Natural killer cell (primary cell): Measurements from ENCODE around the gene SP4. TPM values are rescaled to one million over a fixed set of nuclear protein-coding genes. Genes with fewer than 3 reads are reported as not detected.

ENCODE experiments used
- ATAC-seq, 3 donors: fragments of 150-1000 bp in 2 of 3; fragments of 200-7000 bp in 1 of 3; cut with Tn5 transposase; 1 replicate in 1 of 3; 2 replicates in 2 of 3; pipeline ENCODE4 v1.10.0; 2021; ENCODE audit warnings: mild to moderate bottlenecking in 2 of 3, moderate library complexity in 2 of 3
- DNase-seq, 2 donors: peaks; one replicate each; pipeline versions ENCODE4 v3.0.0 to v3.0.0-alpha.2; 2013 to 2021; ENCODE audit warnings: mixed read lengths in 1 of 2
- H3K27ac ChIP-seq: one replicate; pipeline ENCODE4 v1.5.1; 2013; ENCODE audit warnings: mild to moderate bottlenecking, low read length
- H3K27me3 ChIP-seq: one replicate; pipeline ENCODE4 v1.6.1; 2013; ENCODE audit warnings: low read length; ENCODE audit not compliant: control insufficient read depth, insufficient read depth
- H3K36me3 ChIP-seq: one replicate; pipeline ENCODE4 v1.6.1; 2013; ENCODE audit warnings: low read length; ENCODE audit not compliant: control insufficient read depth, insufficient read depth
- H3K4me1 ChIP-seq: one replicate; pipeline ENCODE4 v1.6.1; 2013; ENCODE audit warnings: low read length; ENCODE audit not compliant: control insufficient read depth, insufficient read depth
- H3K4me3 ChIP-seq: one replicate; pipeline ENCODE4 v1.5.1; 2013; ENCODE audit warnings: low read length
- H3K9me3 ChIP-seq: one replicate; pipeline ENCODE4 v1.6.1; 2013; ENCODE audit warnings: low read length; ENCODE audit not compliant: control insufficient read depth, insufficient read depth
- H3K27ac Mint-ChIP-seq, 2 donors: one replicate each; pipeline ENCODE4 v1.8.0; 2022; ENCODE audit warnings: mild to moderate bottlenecking in 2 of 2, mixed read lengths in 2 of 2, moderate library complexity in 1 of 2
- H3K27me3 Mint-ChIP-seq, 2 donors: one replicate each; pipeline ENCODE4 v1.8.0; 2022; ENCODE audit warnings: low read depth in 2 of 2, mixed read lengths in 2 of 2
- H3K36me3 Mint-ChIP-seq: one replicate; pipeline ENCODE4 v1.8.0; 2022; ENCODE audit warnings: mixed read lengths
- H3K4me1 Mint-ChIP-seq, 2 donors: one replicate each; pipeline ENCODE4 v1.8.0; 2022; ENCODE audit warnings: mixed read lengths in 2 of 2
- H3K4me3 Mint-ChIP-seq: one replicate; pipeline ENCODE4 v1.8.0; 2022; ENCODE audit warnings: mild to moderate bottlenecking, moderate library complexity, mixed read lengths
- H3K9me3 Mint-ChIP-seq, 2 donors: one replicate each; pipeline ENCODE4 v1.8.0; 2022; ENCODE audit warnings: mixed read lengths in 2 of 2
- WGBS: methylation state at CpG from one replicate; pipeline ENCODE4 v1.1.7; 2013; ENCODE audit warnings: missing lambda C conversion rate; ENCODE audit not compliant: insufficient coverage; 5-methylcytosine and 5-hydroxymethylcytosine counted together
- intact Hi-C: fragments of 100-400 bp; cut with micrococcal nuclease; formaldehyde crosslinking; loops from one replicate; pipeline ENCODE4 v1.14.2; 2022
- total RNA-seq, 4 donors: library from RNA; stranded (reverse); fragments of 120-200 nt in 1 of 4; gene quantifications; one replicate each; pipeline versions ENCODE4 v1.2.3 to v1.2.4, GENCODE V29; 2013 to 2022
- TF ChIP-seq, protein P1 (sequence below): fragments of 200-600 bp; IDR thresholded peaks from one replicate; pipeline ENCODE4 v1.8.0; 2022; ENCODE audit warnings: antibody characterized with exemption

The SP4 gene
- total RNA-seq, 3 donors from 2014 or later (not counting 1 experiment from before 2014, with no cell fraction given) = 38.8 to 49.6 (median 44.5) TPM

DNA sequence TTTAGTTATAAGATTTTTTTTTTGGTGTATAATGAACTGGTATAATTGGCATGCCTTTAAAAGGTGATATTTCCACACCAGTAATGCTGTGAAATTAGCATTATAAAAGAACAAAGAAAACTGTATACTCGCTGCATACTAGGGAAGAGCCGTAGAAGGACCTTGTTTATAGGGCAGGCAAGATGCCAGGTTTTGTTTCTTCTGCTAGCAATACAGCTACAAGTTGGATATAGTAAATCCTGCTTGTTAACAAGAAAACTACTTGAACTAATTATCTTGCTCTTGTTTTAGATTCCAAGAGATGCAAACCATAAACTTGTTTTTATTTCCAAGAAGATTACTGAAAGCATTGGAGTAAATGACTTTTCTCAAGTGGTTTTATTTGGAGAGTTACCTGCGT is 116.8 kb downstream of the SP4 start:
- Mint-ChIP-seq H3K9me3 (no peaks in the 10 kb centered on the region), H3K4me3 (no peak overlapping the region), H3K36me3 (no peaks in the 10 kb centered on the region), H3K27me3 (peaks cover 45 to 63% of the 10 kb centered on the region in 2 donors), H3K4me1 (peaks cover 6 to 12% of the 10 kb centered on the region in 2 donors), H3K27ac (no peak overlapping the region)
- no peak overlapping the region for H3K4me3 ChIP-seq
- intact Hi-C loops = no loop called here
- no peaks in the 10 kb centered on the region for H3K9me3 ChIP-seq
- WGBS = 84% methylated on average over 2 of the region's 3 CpGs
- no peak for DNase-seq
- no peak for ATAC-seq
- H3K4me1 ChIP-seq = peaks cover 13% of the 10 kb centered on the region
- H3K36me3 ChIP-seq = no peaks in the 10 kb centered on the region
- H3K27ac ChIP-seq = no peak overlapping the region
- TF ChIP-seq, protein P1, sequence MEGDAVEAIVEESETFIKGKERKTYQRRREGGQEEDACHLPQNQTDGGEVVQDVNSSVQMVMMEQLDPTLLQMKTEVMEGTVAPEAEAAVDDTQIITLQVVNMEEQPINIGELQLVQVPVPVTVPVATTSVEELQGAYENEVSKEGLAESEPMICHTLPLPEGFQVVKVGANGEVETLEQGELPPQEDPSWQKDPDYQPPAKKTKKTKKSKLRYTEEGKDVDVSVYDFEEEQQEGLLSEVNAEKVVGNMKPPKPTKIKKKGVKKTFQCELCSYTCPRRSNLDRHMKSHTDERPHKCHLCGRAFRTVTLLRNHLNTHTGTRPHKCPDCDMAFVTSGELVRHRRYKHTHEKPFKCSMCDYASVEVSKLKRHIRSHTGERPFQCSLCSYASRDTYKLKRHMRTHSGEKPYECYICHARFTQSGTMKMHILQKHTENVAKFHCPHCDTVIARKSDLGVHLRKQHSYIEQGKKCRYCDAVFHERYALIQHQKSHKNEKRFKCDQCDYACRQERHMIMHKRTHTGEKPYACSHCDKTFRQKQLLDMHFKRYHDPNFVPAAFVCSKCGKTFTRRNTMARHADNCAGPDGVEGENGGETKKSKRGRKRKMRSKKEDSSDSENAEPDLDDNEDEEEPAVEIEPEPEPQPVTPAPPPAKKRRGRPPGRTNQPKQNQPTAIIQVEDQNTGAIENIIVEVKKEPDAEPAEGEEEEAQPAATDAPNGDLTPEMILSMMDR = no peak
- peaks cover 32% of the 10 kb centered on the region for H3K27me3 ChIP-seq

DNA sequence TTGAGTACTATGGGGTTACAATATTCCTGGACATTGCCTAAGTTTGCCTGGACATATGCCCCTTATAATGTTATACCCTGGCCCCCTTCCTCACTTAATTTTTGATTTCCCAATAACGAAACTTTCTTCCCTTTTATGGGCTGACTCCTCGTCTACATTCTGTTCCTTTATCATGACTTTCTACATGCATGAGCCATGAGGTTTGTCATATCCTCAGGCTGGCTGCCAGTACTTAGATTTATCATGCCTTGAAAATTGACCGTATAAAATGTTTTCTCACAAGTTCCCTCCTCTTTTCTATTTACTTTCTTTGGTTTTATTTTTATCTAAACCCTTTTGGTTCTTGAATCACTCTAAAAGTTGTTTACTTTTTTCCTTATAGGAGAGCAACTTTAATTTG is 119.6 kb downstream of the SP4 start:
- no peak for ATAC-seq
- intact Hi-C loops = no loop called here

DNA sequence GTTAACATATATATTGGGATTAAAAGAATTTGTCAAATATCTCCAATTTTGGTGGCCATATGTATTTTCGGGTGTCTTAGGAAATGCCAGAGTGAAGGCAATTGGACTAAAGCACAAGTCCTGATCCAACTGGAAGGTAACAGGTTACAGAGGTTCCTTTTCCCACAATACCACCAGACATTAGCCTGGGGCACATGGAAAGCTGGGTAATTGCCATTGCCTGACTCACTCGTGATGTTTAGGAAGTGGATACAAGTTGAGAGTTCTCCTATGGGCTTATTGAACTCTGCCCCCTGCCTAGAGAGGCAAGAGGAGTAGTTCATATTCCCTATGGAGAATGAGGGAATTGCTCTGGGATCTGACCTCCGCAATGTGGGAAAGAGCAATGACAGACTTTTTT is 120.6 kb downstream of the SP4 start:
- no peaks in the 10 kb centered on the region for H3K9me3 ChIP-seq
- H3K27me3 Mint-ChIP-seq = peaks cover 26 to 36% of the 10 kb centered on the region in 2 donors
- DNase-seq (no peak), ATAC-seq (no peak)
- no peak overlapping the region for H3K27ac ChIP-seq
- H3K36me3 Mint-ChIP-seq = no peaks in the 10 kb centered on the region
- H3K9me3 Mint-ChIP-seq = no peaks in the 10 kb centered on the region
- intact Hi-C loops = no loop called here
- peaks cover 14% of the 10 kb centered on the region for H3K27me3 ChIP-seq
- 82% methylated on average over 3 of the region's 3 CpGs for WGBS
- peaks cover 0 to 6% of the 10 kb centered on the region in 2 donors for H3K4me1 Mint-ChIP-seq
- H3K36me3 ChIP-seq = no peaks in the 10 kb centered on the region
- TF ChIP-seq, protein P1 = no peak
- H3K27ac Mint-ChIP-seq = no peak overlapping the region
- no peak overlapping the region for H3K4me3 Mint-ChIP-seq
- no peak overlapping the region for H3K4me3 ChIP-seq
- peaks cover 3% of the 10 kb centered on the region for H3K4me1 ChIP-seq

More for the DNA sequence above, 119.6 kb downstream of the SP4 start:
- H3K4me3 Mint-ChIP-seq = no peak overlapping the region
- H3K4me1 Mint-ChIP-seq = peaks cover 6 to 12% of the 10 kb centered on the region in 2 donors
- Histone ChIP-seq H3K4me1 (peaks cover 13% of the 10 kb centered on the region), H3K36me3 (no peaks in the 10 kb centered on the region), H3K9me3 (no peaks in the 10 kb centered on the region), H3K27ac (no peak overlapping the region), H3K4me3 (no peak overlapping the region), H3K27me3 (peaks cover 23% of the 10 kb centered on the region)
- DNase-seq = no peak
- H3K27ac Mint-ChIP-seq = no peak overlapping the region
- H3K27me3 Mint-ChIP-seq = peaks cover 32 to 36% of the 10 kb centered on the region in 2 donors
- 72% methylated on average over 3 of the region's 3 CpGs for WGBS
- H3K36me3 Mint-ChIP-seq = no peaks in the 10 kb centered on the region
- H3K9me3 Mint-ChIP-seq = no peaks in the 10 kb centered on the region
- TF ChIP-seq, protein P1 = no peak

DNA sequence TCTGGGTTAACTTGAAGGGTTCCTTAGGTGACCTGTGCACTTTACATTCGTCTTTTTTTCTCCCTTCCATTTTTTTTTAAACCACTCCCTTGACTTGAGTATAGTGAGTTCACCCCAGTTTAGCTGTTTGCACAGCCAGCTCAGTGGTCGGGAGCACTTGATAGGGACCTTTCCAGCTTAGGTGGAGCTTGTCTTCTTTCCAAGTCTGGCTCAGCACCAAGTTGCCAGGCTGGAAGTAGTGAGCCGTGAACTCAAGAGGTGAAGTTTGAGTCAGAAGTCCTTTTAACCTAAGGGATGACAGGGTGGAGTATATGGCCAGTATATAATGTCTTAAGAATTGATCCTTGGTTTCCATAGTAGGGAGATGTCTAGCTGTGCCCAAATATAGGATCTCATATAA is 122.2 kb downstream of the SP4 start:
- ATAC-seq (no peak), DNase-seq (no peak)
- Mint-ChIP-seq H3K9me3 (no peaks in the 10 kb centered on the region), H3K4me1 (no peaks in the 10 kb centered on the region), H3K36me3 (no peaks in the 10 kb centered on the region), H3K4me3 (no peak overlapping the region), H3K27ac (no peak overlapping the region), H3K27me3 (peaks cover 22 to 23% of the 10 kb centered on the region in 2 donors)
- Histone ChIP-seq H3K27ac (no peak overlapping the region), H3K9me3 (no peaks in the 10 kb centered on the region), H3K4me3 (no peak overlapping the region), H3K36me3 (no peaks in the 10 kb centered on the region), H3K27me3 (peaks cover 7% of the 10 kb centered on the region), H3K4me1 (no peaks in the 10 kb centered on the region)
- intact Hi-C loops = no loop called here
- TF ChIP-seq, protein P1 = no peak
- 98% methylated on average over 3 of the region's 3 CpGs for WGBS
